ENCODE data around the gene CHCHD4.
"Not testable (repeated sequence)": the region's sequence is repeated elsewhere in the genome, so short reads cannot be mapped to it uniquely, and the experiment has no call there.

CHCHD4 gene

DNA sequence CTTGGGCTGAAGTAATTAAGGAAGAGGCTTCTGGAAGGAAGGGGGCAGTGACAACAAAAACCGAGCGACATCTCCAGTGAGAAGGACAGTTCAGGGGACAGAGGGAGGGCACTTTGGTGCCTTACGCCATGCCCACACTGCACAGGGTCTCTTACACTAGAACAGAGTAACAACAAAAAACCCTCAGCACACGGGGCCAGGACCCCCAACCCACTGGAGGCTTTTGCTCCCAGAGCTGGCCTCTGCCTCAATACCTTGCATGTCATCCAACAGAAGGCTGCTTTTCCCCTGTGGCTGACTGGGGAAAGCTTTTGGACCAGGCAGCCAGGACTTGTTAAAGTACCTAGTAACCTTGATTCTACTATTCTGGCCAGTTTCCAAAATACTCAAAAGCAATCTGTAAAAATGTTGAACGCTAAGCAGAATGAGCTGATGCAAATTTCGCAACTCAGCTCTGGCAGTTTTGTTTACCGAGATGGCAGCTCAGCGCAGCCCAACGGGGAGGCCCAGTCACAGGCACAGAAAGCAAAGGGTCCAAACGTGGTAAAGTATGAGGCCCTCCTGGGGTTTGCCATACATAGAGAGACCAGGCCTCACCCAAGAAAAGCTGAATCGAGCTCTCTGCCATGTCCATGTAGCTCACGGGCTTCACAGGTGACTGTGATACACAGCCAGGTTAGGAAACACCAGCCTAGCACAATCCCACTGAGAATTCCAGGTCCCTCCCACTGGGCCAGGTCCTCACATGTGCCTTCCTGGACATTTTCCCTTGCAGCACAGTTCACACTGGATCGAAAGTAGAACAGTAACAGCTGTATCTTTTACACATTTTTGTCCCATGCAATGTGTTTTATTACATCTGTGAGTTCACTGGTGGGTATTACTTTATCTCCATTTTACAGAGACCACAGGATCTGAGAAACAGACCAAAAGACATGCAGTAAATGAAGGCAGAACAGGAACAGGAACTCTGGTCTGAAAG lies 6.0 kb downstream of the CHCHD4 start:
- Histone ChIP-seq H3K4me3 (ENCODE audit: low read length) (no peak overlapping the region), H3K9me3 (ENCODE audit: low read length) (no peaks in the 10 kb centered on the region), H3K27me3 (ENCODE audit: insufficient read depth, low read length) (no peaks in the 10 kb centered on the region), H3K36me3 (ENCODE audit: insufficient read depth, low read length) (peaks cover 23% of the 10 kb centered on the region), H3K4me1 (ENCODE audit: insufficient read depth, low read length) (peaks cover 5% of the 10 kb centered on the region), H2AFZ (ENCODE audit: low read depth, low read length) (no peak overlapping the region)

DNA sequence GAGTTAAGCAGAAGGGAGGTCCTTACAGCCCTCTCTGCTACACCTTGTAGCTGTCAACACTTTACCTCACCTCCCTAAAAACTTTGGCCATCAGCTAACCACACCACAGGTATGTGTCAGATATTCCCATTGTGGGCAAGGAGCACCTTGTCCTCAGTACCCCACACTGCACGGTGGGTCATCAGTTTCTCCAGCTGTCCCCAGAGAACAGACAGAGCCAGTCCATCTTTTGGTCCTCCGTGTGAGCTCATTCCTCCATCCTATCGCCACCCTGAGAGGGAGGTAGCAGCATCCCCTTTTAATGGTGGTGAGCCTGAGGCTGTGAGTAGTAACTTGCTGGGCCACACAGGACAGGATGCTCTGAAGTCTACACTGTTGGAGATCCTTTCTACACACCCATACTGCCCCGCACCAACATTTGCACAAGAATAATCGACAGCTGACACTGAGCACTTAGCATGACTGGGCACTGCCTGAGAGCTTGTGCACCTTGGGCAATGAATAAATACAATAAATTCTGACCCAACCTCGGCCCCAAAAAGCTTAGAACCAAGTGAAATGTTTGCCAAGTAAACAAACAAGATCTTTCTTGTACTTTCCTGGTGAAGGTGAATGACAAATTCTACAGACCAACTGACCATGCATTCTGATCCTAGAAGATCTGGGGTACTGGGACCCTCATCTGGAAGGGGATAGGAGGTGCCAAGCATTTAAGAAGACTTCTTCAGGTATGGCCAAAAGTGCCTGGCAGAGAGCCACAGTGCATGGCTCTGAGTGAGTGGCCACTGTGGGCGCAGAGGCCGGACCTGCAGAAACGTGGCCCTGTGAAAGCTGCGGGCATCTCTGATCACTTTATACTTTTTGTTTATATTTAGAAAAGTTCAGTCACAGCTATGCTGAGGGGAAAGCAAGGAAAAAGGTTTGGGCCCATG lies 6.9 kb downstream of the CHCHD4 start:
- H3K27me3 ChIP-seq (ENCODE audit: insufficient read depth, low read length), result no peaks in the 10 kb centered on the region
- no peak overlapping the region for H2AFZ ChIP-seq (ENCODE audit: low read depth, low read length)
- no peaks in the 10 kb centered on the region for H3K9me3 ChIP-seq (ENCODE audit: low read length)
- no peaks in the 10 kb centered on the region for H3K4me1 ChIP-seq (ENCODE audit: insufficient read depth, low read length)
- peaks cover 32% of the 10 kb centered on the region for H3K36me3 ChIP-seq (ENCODE audit: insufficient read depth, low read length)
- no peak overlapping the region for H3K4me3 ChIP-seq (ENCODE audit: low read length)

DNA sequence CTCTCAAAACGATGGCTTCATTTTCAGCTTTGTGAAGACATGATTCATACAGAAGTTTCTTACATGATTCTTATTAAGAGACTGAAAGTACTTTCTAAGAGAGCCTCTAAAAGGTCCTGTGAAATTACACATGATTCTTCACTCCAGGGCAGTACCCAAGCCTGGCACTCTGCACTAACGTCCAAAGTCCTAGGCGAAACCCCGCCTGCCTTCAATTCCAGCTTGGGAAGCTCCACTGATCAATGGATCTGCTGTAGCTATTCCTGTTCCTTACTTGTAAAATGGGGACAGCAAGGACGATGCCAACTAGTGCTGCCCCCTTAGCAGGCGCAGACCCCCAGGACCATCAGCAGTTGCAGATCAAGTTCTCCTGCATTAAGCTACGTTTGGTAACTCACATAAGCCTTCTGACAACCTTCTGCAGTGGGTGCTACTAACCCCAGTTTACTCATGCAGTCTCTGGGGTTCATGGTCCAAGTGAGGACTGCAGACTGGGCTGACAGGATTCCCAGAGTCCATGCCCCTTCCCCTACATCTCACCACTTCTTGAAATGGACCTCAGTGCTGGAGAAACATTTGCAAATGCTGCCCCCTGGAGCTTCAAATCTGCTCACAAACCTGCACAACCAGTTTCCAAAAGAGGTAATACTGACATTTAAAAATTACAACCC lies 10.6 kb downstream of the CHCHD4 start:
- peaks cover 40% of the 10 kb centered on the region for H3K36me3 ChIP-seq (ENCODE audit: insufficient read depth, low read length)
- H2AFZ ChIP-seq (ENCODE audit: low read depth, low read length), result no peak overlapping the region
- no peaks in the 10 kb centered on the region for H3K4me1 ChIP-seq (ENCODE audit: insufficient read depth, low read length)
- H3K27me3 ChIP-seq (ENCODE audit: insufficient read depth, low read length), result no peaks in the 10 kb centered on the region
- no peak overlapping the region for H3K4me3 ChIP-seq (ENCODE audit: low read length)
- no peaks in the 10 kb centered on the region for H3K9me3 ChIP-seq (ENCODE audit: low read length)

DNA sequence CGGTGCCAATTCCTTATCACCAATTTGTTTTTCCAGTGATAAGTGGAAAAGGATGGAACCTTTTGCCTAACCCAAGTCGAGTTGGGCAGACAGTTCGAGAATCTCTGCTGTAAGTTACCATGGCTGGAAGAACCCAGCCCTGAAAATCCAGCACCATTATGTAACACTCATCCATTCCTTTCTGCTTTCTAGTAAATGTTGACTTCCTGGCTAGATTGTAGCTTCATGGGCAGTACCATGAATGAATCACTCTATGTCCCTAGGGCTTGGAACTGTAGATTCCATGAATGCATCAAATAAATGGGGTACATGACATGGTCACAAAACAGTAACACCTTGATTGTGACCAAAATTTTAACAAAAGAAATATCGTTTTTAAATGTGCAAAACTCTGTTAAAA lies 14.0 kb downstream of the CHCHD4 start:
- Histone ChIP-seq H3K9me3 (ENCODE audit: low read length) (no peaks in the 10 kb centered on the region), H3K4me3 (ENCODE audit: low read length) (no peak overlapping the region), H2AFZ (ENCODE audit: low read depth, low read length) (no peak overlapping the region), H3K4me1 (ENCODE audit: insufficient read depth, low read length) (no peaks in the 10 kb centered on the region), H3K27me3 (ENCODE audit: insufficient read depth, low read length) (no peaks in the 10 kb centered on the region), H3K36me3 (ENCODE audit: insufficient read depth, low read length) (peaks cover 33% of the 10 kb centered on the region)

DNA sequence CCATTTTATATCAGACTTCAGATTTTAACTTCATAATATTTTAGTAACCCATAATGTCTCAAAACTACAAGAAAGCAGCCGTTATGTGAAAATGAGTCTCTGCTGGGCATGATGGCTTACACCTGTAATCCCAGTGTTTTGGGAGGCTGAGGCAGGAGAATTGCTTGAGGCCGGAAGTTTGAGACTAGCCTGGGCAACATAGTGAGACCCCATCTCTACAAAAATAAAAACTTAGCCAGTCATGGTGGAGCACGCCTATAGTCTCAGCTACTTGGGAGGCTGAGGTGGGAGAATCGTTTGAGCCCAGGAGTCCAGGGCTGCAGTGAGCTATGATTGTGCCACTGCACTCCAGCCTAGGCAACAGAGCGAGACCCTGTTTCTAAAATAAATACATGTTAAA lies 14.8 kb downstream of the CHCHD4 start:
- H2AFZ ChIP-seq (ENCODE audit: low read depth, low read length), result not testable (repeated sequence)

DNA sequence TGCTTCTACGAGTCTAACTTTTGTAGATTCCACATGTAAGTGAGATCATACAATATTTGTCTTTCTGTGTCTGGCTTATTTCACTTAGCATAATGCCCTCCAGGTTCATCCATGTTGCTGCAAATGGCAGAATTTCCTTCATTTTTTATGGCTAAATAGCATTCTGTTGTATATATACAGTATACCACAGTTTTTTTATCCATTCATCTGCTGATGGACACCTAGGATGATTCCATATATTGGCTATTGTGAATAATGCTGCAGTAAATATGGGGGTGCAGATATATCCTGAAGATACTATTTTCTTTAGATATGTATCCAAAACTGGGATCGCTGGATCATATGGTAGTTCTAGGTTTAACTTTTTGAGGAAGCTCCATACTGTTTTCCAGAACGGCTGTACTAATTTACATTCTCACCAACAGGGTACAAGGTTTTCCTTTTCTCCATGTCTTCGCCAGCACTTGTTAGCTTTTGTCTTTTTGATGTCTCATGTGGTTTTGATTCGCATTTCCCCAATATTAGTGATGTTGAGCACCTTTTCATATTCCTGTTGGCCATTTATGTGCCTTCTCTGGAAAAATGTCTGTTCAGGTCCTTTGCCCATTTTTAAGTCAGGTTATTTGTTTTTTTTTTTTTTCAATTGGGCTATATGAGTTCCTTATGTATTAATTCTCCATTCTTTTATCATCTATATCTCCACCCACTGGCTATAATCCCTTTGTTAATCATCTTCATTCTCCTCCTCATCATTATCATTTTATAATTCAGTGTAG lies 26.9 kb downstream of the CHCHD4 start:
- H2AFZ ChIP-seq (ENCODE audit: low read depth, low read length), result no peak overlapping the region
- H3K4me3 ChIP-seq (ENCODE audit: low read length), result no peak overlapping the region
- H3K9me3 ChIP-seq (ENCODE audit: low read length), result no peaks in the 10 kb centered on the region
- peaks cover 5% of the 10 kb centered on the region for H3K27me3 ChIP-seq (ENCODE audit: insufficient read depth, low read length)
- no peaks in the 10 kb centered on the region for H3K36me3 ChIP-seq (ENCODE audit: insufficient read depth, low read length)
- no peaks in the 10 kb centered on the region for H3K4me1 ChIP-seq (ENCODE audit: insufficient read depth, low read length)

More for the DNA sequence above, 14.8 kb downstream of the CHCHD4 start:
- not testable (repeated sequence) for H3K4me1 ChIP-seq (ENCODE audit: insufficient read depth, low read length); H3K4me3 ChIP-seq (ENCODE audit: low read length); H3K27me3 ChIP-seq (ENCODE audit: insufficient read depth, low read length); H3K9me3 ChIP-seq (ENCODE audit: low read length)
- H3K36me3 ChIP-seq (ENCODE audit: insufficient read depth, low read length), result peaks cover 25% of the 10 kb centered on the region

DNA sequence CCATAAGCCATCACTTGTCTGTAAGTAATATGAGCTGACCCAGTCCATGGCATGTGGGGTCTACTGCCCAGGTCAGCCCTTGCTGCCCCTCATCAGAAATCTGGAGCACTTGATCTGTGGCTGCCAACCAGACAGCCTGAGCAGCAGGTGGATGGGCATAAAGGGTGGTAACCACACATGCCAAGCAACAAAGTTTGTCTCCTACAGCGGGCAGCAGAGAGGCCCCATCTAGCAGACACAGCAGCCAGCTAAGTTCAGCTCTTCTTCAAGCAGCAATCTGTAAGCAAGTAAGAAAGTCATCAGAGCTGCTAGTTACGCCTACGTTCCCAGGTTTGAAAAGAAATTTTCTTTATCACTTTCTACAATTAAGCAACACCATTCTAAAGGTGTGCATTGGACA lies 27.9 kb downstream of the CHCHD4 start:
- Histone ChIP-seq H3K27me3 (ENCODE audit: insufficient read depth, low read length) (peaks cover 7% of the 10 kb centered on the region), H2AFZ (ENCODE audit: low read depth, low read length) (no peak overlapping the region), H3K4me3 (ENCODE audit: low read length) (no peak overlapping the region), H3K36me3 (ENCODE audit: insufficient read depth, low read length) (no peaks in the 10 kb centered on the region), H3K4me1 (ENCODE audit: insufficient read depth, low read length) (no peaks in the 10 kb centered on the region), H3K9me3 (ENCODE audit: low read length) (no peaks in the 10 kb centered on the region)

DNA sequence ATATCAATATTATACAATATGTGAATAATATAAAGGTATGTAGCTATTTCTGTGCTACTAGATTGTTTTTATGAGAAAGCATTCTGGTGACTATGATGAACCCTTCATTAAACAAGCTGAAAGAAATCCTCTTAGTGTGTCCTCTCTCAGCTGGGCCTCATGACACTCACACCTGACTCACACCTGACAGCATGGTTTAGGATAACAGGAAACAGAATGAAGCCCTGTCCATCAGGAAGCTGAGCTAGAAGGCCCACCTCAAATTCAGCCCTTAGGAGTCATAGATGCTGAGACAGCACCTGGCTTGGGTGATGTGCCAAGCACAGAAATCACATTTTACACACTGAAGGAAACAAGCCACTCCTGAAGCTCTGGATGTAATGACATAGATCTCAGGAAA lies 30.8 kb downstream of the CHCHD4 start:
- no peak overlapping the region for H2AFZ ChIP-seq (ENCODE audit: low read depth, low read length)
- H3K4me1 ChIP-seq (ENCODE audit: insufficient read depth, low read length), result no peaks in the 10 kb centered on the region
- H3K4me3 ChIP-seq (ENCODE audit: low read length), result no peak overlapping the region
- no peaks in the 10 kb centered on the region for H3K36me3 ChIP-seq (ENCODE audit: insufficient read depth, low read length)
- H3K9me3 ChIP-seq (ENCODE audit: low read length), result no peaks in the 10 kb centered on the region
- peaks cover 7% of the 10 kb centered on the region for H3K27me3 ChIP-seq (ENCODE audit: insufficient read depth, low read length)

DNA sequence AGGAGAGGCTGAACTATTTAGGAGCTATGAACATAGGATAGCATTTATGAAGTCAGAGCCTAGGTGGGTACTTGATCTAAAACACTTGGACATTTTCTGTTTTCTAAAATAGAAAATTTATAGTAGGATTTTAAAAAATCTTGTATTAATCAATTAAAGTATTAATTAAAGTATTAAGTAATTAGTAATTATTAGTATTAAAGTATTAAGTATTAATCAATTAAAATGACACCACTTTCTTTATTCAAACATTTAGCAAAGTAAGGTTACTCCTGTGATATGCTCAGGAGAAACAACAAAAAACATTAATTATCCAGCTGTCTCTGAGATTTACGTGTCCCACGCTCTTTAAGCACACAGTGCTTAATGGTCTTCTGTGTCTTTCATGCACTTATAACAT lies 32.2 kb downstream of the CHCHD4 start:
- no peaks in the 10 kb centered on the region for H3K9me3 ChIP-seq (ENCODE audit: low read length)
- no peak overlapping the region for H2AFZ ChIP-seq (ENCODE audit: low read depth, low read length)
- H3K4me1 ChIP-seq (ENCODE audit: insufficient read depth, low read length), result no peaks in the 10 kb centered on the region
- no peak overlapping the region for H3K4me3 ChIP-seq (ENCODE audit: low read length)
- H3K27me3 ChIP-seq (ENCODE audit: insufficient read depth, low read length), result peaks cover 7% of the 10 kb centered on the region
- no peaks in the 10 kb centered on the region for H3K36me3 ChIP-seq (ENCODE audit: insufficient read depth, low read length)

DNA sequence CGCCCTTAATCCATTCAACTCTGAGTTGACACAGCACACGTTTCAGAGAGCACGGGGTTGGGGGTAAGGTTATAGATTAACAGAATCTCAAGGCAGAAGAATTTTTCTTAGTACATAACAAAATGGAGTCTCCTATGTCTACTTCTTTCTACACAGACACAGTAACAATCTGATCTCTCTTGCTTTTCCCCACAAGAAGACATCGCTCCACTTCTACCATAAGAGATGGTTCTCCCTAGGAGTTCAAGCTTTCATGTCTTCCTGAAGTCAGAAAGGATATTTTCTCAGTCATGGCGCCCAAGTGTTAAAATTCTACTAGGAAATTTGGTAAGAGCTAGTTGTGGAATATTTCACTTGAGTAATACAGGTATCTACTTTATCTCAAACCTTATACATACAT lies 32.7 kb downstream of the CHCHD4 start:
- not testable (repeated sequence) for H3K27me3 ChIP-seq (ENCODE audit: insufficient read depth, low read length); H3K4me3 ChIP-seq (ENCODE audit: low read length); H3K9me3 ChIP-seq (ENCODE audit: low read length); H3K4me1 ChIP-seq (ENCODE audit: insufficient read depth, low read length); H2AFZ ChIP-seq (ENCODE audit: low read depth, low read length); H3K36me3 ChIP-seq (ENCODE audit: insufficient read depth, low read length)

DNA sequence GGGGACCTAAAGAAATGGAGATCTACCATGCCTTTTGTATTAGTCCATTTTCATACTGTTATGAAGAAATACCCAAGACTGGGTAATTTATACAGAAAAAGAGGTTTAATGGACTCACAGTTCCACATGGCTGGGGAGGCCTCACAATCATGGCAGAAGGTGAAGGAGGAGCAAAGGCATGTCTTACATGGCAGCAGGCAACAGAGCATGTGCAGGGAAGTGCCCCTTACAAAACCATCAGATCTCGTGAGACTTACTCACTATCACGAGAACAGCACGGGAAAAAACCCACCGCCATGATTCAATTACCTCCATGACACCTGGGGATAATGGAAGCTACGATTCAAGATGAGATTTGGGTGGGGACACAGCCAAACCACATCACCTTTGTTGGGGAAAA lies 37.2 kb downstream of the CHCHD4 start:
- not testable (repeated sequence) for H2AFZ ChIP-seq (ENCODE audit: low read depth, low read length); H3K27me3 ChIP-seq (ENCODE audit: insufficient read depth, low read length); H3K4me3 ChIP-seq (ENCODE audit: low read length); H3K9me3 ChIP-seq (ENCODE audit: low read length); H3K36me3 ChIP-seq (ENCODE audit: insufficient read depth, low read length); H3K4me1 ChIP-seq (ENCODE audit: insufficient read depth, low read length)

DNA sequence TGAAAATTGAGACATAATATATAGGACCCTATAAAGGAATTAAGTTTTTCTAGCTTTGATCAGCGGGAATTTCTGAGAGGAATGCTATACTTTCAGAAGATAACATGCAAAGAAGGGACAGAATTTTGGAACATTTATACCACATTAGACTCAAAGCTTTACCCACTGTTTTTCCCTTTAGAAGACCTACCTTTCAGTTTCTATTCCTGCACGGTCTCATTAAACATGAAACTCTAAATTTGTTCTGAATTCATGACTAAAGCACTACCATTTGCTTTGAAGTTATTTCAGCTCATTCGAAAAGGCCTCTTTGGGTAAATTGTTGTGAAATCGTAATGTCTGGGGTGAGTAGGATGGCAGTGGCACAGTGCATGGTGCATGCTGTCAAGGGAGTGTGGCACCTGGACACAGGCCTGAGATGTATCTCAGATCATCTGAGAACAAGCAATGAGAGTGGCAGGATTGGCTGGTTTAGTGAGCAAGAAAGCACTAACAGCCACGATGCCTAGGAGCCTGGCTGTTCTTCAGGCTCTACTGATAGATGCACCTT lies 42.5 kb downstream of the CHCHD4 start:
- H2AFZ ChIP-seq (ENCODE audit: low read depth, low read length), result no peak overlapping the region
- no peak overlapping the region for H3K4me3 ChIP-seq (ENCODE audit: low read length)
- H3K36me3 ChIP-seq (ENCODE audit: insufficient read depth, low read length), result no peaks in the 10 kb centered on the region
- H3K4me1 ChIP-seq (ENCODE audit: insufficient read depth, low read length), result no peaks in the 10 kb centered on the region
- peaks cover 3% of the 10 kb centered on the region for H3K9me3 ChIP-seq (ENCODE audit: low read length)
- peaks cover 2% of the 10 kb centered on the region for H3K27me3 ChIP-seq (ENCODE audit: insufficient read depth, low read length)
